ENCODE results near the gene CPT1B.

CPT1B gene

GRCh38 chr22:50562523-50563412, 15.5 kb downstream of the CPT1B start, which contains the start of gene SYCE3 (continued):
- peak; percentile 25; the same call in 1 of the 2 replicates for TF ChIP-seq ZBTB8A (tag by site-specific recombination; IDR thresholded peaks at IDR 0.05)
- peak; percentile 96 for TF ChIP-seq SP3 (tag by site-specific recombination; IDR thresholded peaks at IDR 0.05)
- peak; percentile 94 for TF ChIP-seq SCRT2 (tag by site-specific recombination; IDR thresholded peaks at IDR 0.05)
- peak; percentile 43; the same call in 1 of the 2 replicates for TF ChIP-seq ZBTB17 (tag by site-specific recombination; IDR thresholded peaks at IDR 0.05)
- peak; percentile 53; the same call in 1 of the 2 replicates for TF ChIP-seq ZIC2 (tag by site-specific recombination; IDR thresholded peaks at IDR 0.05)
- TF ChIP-seq KLF17 (tag by site-specific recombination; IDR thresholded peaks at IDR 0.05): peak; percentile 68; the same call in 1 of the 2 replicates
- no peak for TF ChIP-seq ZNF16 (tag by site-specific recombination; IDR thresholded peaks at IDR 0.05; ENCODE audit: low read depth)
- 0 out of 2 replicates have a peak, but pooled peaks have one; percentile 24 for TF ChIP-seq ZXDB (tag by site-specific recombination; IDR thresholded peaks at IDR 0.05)
- TF ChIP-seq ZEB2 (tag by site-specific recombination; IDR thresholded peaks at IDR 0.05): peak; percentile 76
- no peak for TF ChIP-seq ZBTB49 (tag by site-specific recombination; IDR thresholded peaks at IDR 0.05; ENCODE audit: low read depth)
- peak; percentile 47; the same call in 1 of the 2 replicates for TF ChIP-seq ZBTB20 (tag by site-specific recombination; IDR thresholded peaks at IDR 0.05)
- TF ChIP-seq GLIS1 (tag by site-specific recombination; IDR thresholded peaks at IDR 0.05): peak; percentile 87
- peak; percentile 97 for TF ChIP-seq CTCF (tag by site-specific recombination; IDR thresholded peaks at IDR 0.05)
- TF ChIP-seq ATF2 (tag by site-specific recombination; IDR thresholded peaks at IDR 0.05; ENCODE audit: low read depth): no peak
- peak; percentile 96 for TF ChIP-seq SP2 (tag by site-specific recombination; IDR thresholded peaks at IDR 0.05)
- no peak for TF ChIP-seq ZNF560 (tag by site-specific recombination; IDR thresholded peaks at IDR 0.05; ENCODE audit: borderline replicate concordance)
- TF ChIP-seq ZNF580 (tag by site-specific recombination; IDR thresholded peaks at IDR 0.05): no peak
- peak; percentile 61; the same call in 1 of the 2 replicates for TF ChIP-seq ZNF324 (tag by site-specific recombination; IDR thresholded peaks at IDR 0.05)
- peak; percentile 86 for TF ChIP-seq PATZ1 (tag by site-specific recombination; IDR thresholded peaks at IDR 0.05)
- TF ChIP-seq ZNF510 (tag by site-specific recombination; IDR thresholded peaks at IDR 0.05; ENCODE audit: insufficient replicate concordance): no peak
- TF ChIP-seq ZNF449 (tag by site-specific recombination; IDR thresholded peaks at IDR 0.05): peak; percentile 75
- peak; percentile 67 for TF ChIP-seq SP7 (tag by site-specific recombination; IDR thresholded peaks at IDR 0.05)
- TF ChIP-seq ZNF639 (tag by site-specific recombination; IDR thresholded peaks at IDR 0.05): 0 out of 2 replicates have a peak, but pooled peaks have one; percentile 28
- no peak for TF ChIP-seq ZNF768 (tag by site-specific recombination; IDR thresholded peaks at IDR 0.05)
- TF ChIP-seq ZNF335 (tag by site-specific recombination; conservative IDR thresholded peaks at IDR 0.05): peak; percentile 70
- TF ChIP-seq BCL11A (tag by site-specific recombination; IDR thresholded peaks at IDR 0.05; ENCODE audit: low read depth): peak; percentile 57; the same call in 1 of the 2 replicates
